ENCODE measurements around the gene ZNF407.

ZNF407 gene

GRCh38 chr18:74898965-74899364 is 301.3 kb downstream of the ZNF407 start:
- TF ChIP-seq CTCF (conservative IDR thresholded peaks at IDR 0.05): no peak
- H3K27ac ChIP-seq: no peak overlapping the region

GRCh38 chr18:74899554-74899953 is 301.9 kb downstream of the ZNF407 start:
- no peak overlapping the region for H3K27ac ChIP-seq
- TF ChIP-seq CTCF (conservative IDR thresholded peaks at IDR 0.05): no peak

GRCh38 chr18:74901362-74902146 is 303.9 kb downstream of the ZNF407 start:
- H3K27ac ChIP-seq: no peak overlapping the region
- TF ChIP-seq CTCF (conservative IDR thresholded peaks at IDR 0.05): no peak

GRCh38 chr18:74902147-74902455 is 304.4 kb downstream of the ZNF407 start:
- no peak overlapping the region for H3K27ac ChIP-seq
- TF ChIP-seq CTCF (conservative IDR thresholded peaks at IDR 0.05): no peak

GRCh38 chr18:74905247-74905646 is 307.6 kb downstream of the ZNF407 start:
- H3K27ac ChIP-seq: no peak overlapping the region
- no peak for TF ChIP-seq CTCF (conservative IDR thresholded peaks at IDR 0.05)

GRCh38 chr18:74906184-74906583 is 308.5 kb downstream of the ZNF407 start:
- no peak overlapping the region for H3K27ac ChIP-seq
- no peak for TF ChIP-seq CTCF (conservative IDR thresholded peaks at IDR 0.05)

- no peak for TF ChIP-seq CTCF (conservative IDR thresholded peaks at IDR 0.05)
- no peak overlapping the region for H3K27ac ChIP-seq
Observed at GRCh38 chr18:74914052-74914591, 316.5 kb downstream of the ZNF407 start.
